Forelimb muscle (tissue), 1 donor: ENCODE measurements around the gene ENTPD1. TPM values are rescaled to one million over a fixed set of nuclear protein-coding genes. Genes with fewer than 3 reads are reported as not detected.
"Not testable (repeated sequence)": the region's sequence is repeated elsewhere in the genome, so short reads cannot be mapped to it uniquely, and the experiment has no call there.

ENCODE experiments used
- DNase-seq: peaks from one replicate; pipeline ENCODE4 v3.0.0-alpha.2; 2013; ENCODE audit warnings: low read depth
- polyA plus RNA-seq: library from polyadenylated mRNA; unstranded; fragments of 120-200 nt; gene quantifications from one replicate; pipeline ENCODE4 v1.2.1, GENCODE V29; 2013; ENCODE audit not compliant: insufficient read length

Gene ENTPD1
- polyA plus RNA-seq, 1 donor: 12.3 TPM

- DNase-seq: no peak
Observed at GRCh38 chr10:95864906-95865813, 109.2 kb downstream of the ENTPD1 start.

- no peak for DNase-seq
Observed at GRCh38 chr10:95865814-95866466, 110.0 kb downstream of the ENTPD1 start.

- no peak for DNase-seq
Observed at GRCh38 chr10:95866467-95866842, 110.5 kb downstream of the ENTPD1 start.

GRCh38 chr10:95867866-95868265 is 111.9 kb downstream of the ENTPD1 start:
- no peak for DNase-seq

- DNase-seq: no peak
Observed at GRCh38 chr10:95872158-95872711, 116.3 kb downstream of the ENTPD1 start.

GRCh38 chr10:95873139-95873538 is 117.2 kb downstream of the ENTPD1 start:
- DNase-seq: no peak

- no peak for DNase-seq
Observed at GRCh38 chr10:95873651-95874050, 117.7 kb downstream of the ENTPD1 start.

- not testable (repeated sequence) for DNase-seq
Observed at GRCh38 chr10:95874783-95875182, 118.8 kb downstream of the ENTPD1 start.

- DNase-seq: no peak
Observed at GRCh38 chr10:95876756-95877155, 120.8 kb downstream of the ENTPD1 start.

- no peak for DNase-seq
Observed at GRCh38 chr10:95877881-95878280, 121.9 kb downstream of the ENTPD1 start.

- DNase-seq: no peak
Observed at GRCh38 chr10:95880704-95881103, 124.7 kb downstream of the ENTPD1 start.

GRCh38 chr10:95881316-95881715 is 125.4 kb downstream of the ENTPD1 start:
- DNase-seq: peak; percentile 8

GRCh38 chr10:95889830-95890229 is 133.9 kb downstream of the ENTPD1 start:
- DNase-seq: no peak

- no peak for DNase-seq
Observed at GRCh38 chr10:95896071-95896850, 140.3 kb downstream of the ENTPD1 start.

GRCh38 chr10:95905897-95906580 is 150.1 kb downstream of the ENTPD1 start:
- not testable (repeated sequence) for DNase-seq

- peak; percentile 20 for DNase-seq
Observed at GRCh38 chr10:95906677-95907455, 150.9 kb downstream of the ENTPD1 start.

GRCh38 chr10:95907456-95908253 is 151.7 kb downstream of the ENTPD1 start, which contains the start of gene CC2D2B:
TSS of gene CC2D2B (plus strand) at chr10:95907975. CDS start at chr10:95911324, 3,349 bp downstream.
- DNase-seq: peak; percentile 19

- no peak for DNase-seq
Observed at GRCh38 chr10:95908450-95908849, 152.5 kb downstream of the ENTPD1 start.

GRCh38 chr10:95909561-95909960 is 153.6 kb downstream of the ENTPD1 start:
- no peak for DNase-seq
